Lung (tissue), 12 donors: Measurements from ENCODE around the gene NENF. TPM values are rescaled to one million over a fixed set of nuclear protein-coding genes. Genes with fewer than 3 reads are reported as not detected.

Experiments used
- ATAC-seq: fragments of 200-7000 bp; cut with Tn5 transposase; one replicate; pipeline ENCODE4 v1.9.1; 2020; ENCODE audit warnings: moderate number of reproducible peaks; ENCODE audit not compliant: insufficient read depth, low FRiP score
- DNase-seq, 3 donors: peaks; one replicate each; pipeline ENCODE4 v3.0.0-alpha.2; 2013 to 2017
- H3K27ac ChIP-seq, 2 donors: one replicate each; pipeline ENCODE4 v1.5.1; 2013; ENCODE audit warnings: mild to moderate bottlenecking in 2 of 2, moderate library complexity in 2 of 2, control low read depth in 1 of 2, inconsistent platforms in 1 of 2, low read depth in 1 of 2, low read length in 1 of 2
- H3K27me3 ChIP-seq, 3 donors: one replicate each; pipeline ENCODE4 v1.5.1; 2013; ENCODE audit warnings: low read length in 2 of 3; ENCODE audit not compliant: control insufficient read depth in 3 of 3, insufficient read depth in 3 of 3
- H3K36me3 ChIP-seq, 4 donors: one replicate each; pipeline ENCODE4 v1.5.1; 2013; ENCODE audit warnings: low read length in 4 of 4, mild to moderate bottlenecking in 1 of 4, moderate library complexity in 1 of 4; ENCODE audit not compliant: control insufficient read depth in 4 of 4, insufficient read depth in 4 of 4
- H3K4me1 ChIP-seq, 5 donors: one replicate each; pipeline ENCODE4 v1.5.1; 2013; ENCODE audit warnings: low read length in 5 of 5, mild to moderate bottlenecking in 2 of 5, moderate library complexity in 1 of 5; ENCODE audit not compliant: control insufficient read depth in 5 of 5, insufficient read depth in 5 of 5
- H3K4me3 ChIP-seq: one replicate; pipeline ENCODE4 v1.5.1; 2013; ENCODE audit warnings: mild to moderate bottlenecking, control low read depth, moderate library complexity
- H3K9ac ChIP-seq, 2 donors: one replicate each; pipeline ENCODE4 v1.5.1; 2013; ENCODE audit warnings: low read length in 2 of 2, control low read depth in 1 of 2; ENCODE audit not compliant: insufficient read depth in 1 of 2
- H3K9me3 ChIP-seq, 4 donors: one replicate each; pipeline ENCODE4 v1.5.1; 2013; ENCODE audit warnings: low read length in 3 of 4, mild to moderate bottlenecking in 1 of 4, moderate library complexity in 1 of 4; ENCODE audit not compliant: control insufficient read depth in 4 of 4, insufficient read depth in 3 of 4
- WGBS, 2 donors: extraction: QIAGEN DNeasy Blood & Tissue Kit; methylation state at CpG; one replicate each; pipeline ENCODE4 v1.1.7; 2013; 5-methylcytosine and 5-hydroxymethylcytosine counted together
- polyA plus RNA-seq, 2 donors: library from polyadenylated mRNA; stranded (reverse); fragments of 200-250 nt; gene quantifications; one replicate each; pipeline ENCODE4 v1.2.1, GENCODE V29; 2013
- total RNA-seq, 2 donors: library from RNA; depleted of rRNA in 1 of 2; stranded (reverse); fragments of >200 nt in 1 of 2; gene quantifications; one replicate each; pipeline ENCODE4 v1.2.1, GENCODE V29; 2014 to 2021
- TF ChIP-seq, protein P1 (sequence below): IDR thresholded peaks from 2 replicates; pipeline ENCODE4 v1.5.1; 2012; ENCODE audit warnings: mild to moderate bottlenecking; ENCODE audit errors: control extremely low read depth, extremely low read depth
- donor health status: control.
- donor health status: control.
- donor health status: Bipolar disorder and iron deficiency.
- donor health status: healthy.
- donor health status: DM: yes; HTN: yes; CAD: no.

Gene NENF
- total and polyA plus RNA-seq, 4 donors = 27.1 to 94.7 (median 43.5) TPM

DNA sequence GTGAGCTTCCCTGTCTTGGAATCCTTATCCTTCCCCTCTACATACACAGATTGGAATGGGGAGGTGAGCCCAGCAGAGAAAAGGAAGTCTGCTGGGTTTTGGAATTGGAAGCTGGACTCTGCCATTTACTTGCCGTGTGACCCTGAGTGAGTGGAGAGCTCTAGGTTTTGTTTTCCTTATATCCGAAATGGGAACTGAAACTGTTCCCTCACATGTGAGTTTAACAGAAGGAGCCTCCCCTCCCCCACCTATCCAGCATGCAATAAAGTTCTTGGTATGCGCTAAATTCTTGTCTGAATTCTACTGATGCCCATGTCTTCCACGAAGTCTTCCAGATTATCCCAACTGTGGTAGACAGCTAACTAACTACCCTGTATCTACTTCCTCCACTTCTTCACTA, 58.7 kb downstream of the NENF start:
- no peaks in the 10 kb centered on the region for H3K36me3 ChIP-seq
- H3K9me3 ChIP-seq = no peaks in the 10 kb centered on the region
- no peak overlapping the region for H3K9ac ChIP-seq
- H3K27ac ChIP-seq = no peak overlapping the region
- H3K27me3 ChIP-seq = no peaks in the 10 kb centered on the region
- no peak overlapping the region for H3K4me3 ChIP-seq
- no peak for DNase-seq
- 70 to 79% methylated on average over 4 of the region's 4 CpGs for WGBS, 2 donors
- ATAC-seq = no peak
- TF ChIP-seq, protein P1, sequence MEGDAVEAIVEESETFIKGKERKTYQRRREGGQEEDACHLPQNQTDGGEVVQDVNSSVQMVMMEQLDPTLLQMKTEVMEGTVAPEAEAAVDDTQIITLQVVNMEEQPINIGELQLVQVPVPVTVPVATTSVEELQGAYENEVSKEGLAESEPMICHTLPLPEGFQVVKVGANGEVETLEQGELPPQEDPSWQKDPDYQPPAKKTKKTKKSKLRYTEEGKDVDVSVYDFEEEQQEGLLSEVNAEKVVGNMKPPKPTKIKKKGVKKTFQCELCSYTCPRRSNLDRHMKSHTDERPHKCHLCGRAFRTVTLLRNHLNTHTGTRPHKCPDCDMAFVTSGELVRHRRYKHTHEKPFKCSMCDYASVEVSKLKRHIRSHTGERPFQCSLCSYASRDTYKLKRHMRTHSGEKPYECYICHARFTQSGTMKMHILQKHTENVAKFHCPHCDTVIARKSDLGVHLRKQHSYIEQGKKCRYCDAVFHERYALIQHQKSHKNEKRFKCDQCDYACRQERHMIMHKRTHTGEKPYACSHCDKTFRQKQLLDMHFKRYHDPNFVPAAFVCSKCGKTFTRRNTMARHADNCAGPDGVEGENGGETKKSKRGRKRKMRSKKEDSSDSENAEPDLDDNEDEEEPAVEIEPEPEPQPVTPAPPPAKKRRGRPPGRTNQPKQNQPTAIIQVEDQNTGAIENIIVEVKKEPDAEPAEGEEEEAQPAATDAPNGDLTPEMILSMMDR = no peak
- H3K4me1 ChIP-seq = peaks cover 0 to 5% (median 0%) of the 10 kb centered on the region in 5 donors

Other genes starting within 250 kb of the NENF start
- gene PPP2R5A, start 147.5 kb upstream of the NENF start, total RNA-seq = 100 to 1,000 TPM in 1 of 2 donors, 10 to 100 TPM in 1; 62.9 to 143 TPM
- gene PPP2R5A, start 147.5 kb upstream of the NENF start, polyA plus RNA-seq = 10 to 100 TPM; 31.3 to 45.7 TPM
- gene PACC1, start 18.0 kb upstream of the NENF start, total RNA-seq = 1 to 10 TPM; 6.5 to 7.2 TPM
- 1 to 10 TPM; 2.8 to 8.1 TPM for gene PACC1, start 18.0 kb upstream of the NENF start, polyA plus RNA-seq
- 10 to 100 TPM; 15.9 to 44.1 TPM for gene ATF3, start 175.8 kb downstream of the NENF start, total RNA-seq
- gene ATF3, start 175.8 kb downstream of the NENF start, polyA plus RNA-seq = 10 to 100 TPM; 22.3 to 26.5 TPM